ENCODE results near the gene SHISA2. TPM values are rescaled to one million over a fixed set of nuclear protein-coding genes. Genes with fewer than 3 reads are reported as not detected.
A peak's percentile ranks its signal among the peaks of the same experiment; 100 is the strongest.

SHISA2 gene
- total and polyA plus RNA-seq, 2 of the 13 experiments (the other 11 are each of a cell fraction or from before 2014, with no cell fraction given) = not detected

- Histone ChIP-seq H2AFZ (ENCODE audit: low read length) (no peak overlapping the region), H3K4me3 (replicated peaks in 1 of 3; ENCODE audit: insufficient read depth in 1 of 3, low read depth in 2 of 3, low read length in 3 of 3) (peak overlapping the region in 1 of 3 experiments; percentile 23; a peak in 1 of 6 replicates), H3K9ac (ENCODE audit: insufficient read depth, low read depth, low read length) (no peak overlapping the region), H4K20me1 (ENCODE audit: insufficient read depth, low read length) (no peaks in the 10 kb centered on the region), H3K4me1 (ENCODE audit: insufficient read depth, low read length) (no peaks in the 10 kb centered on the region), H3K36me3 (replicated peaks in 1 of 2; ENCODE audit: control insufficient read depth in 1 of 2, insufficient read depth in 2 of 2, low read length in 2 of 2) (no peaks in the 10 kb centered on the region), H3K27ac (ENCODE audit: extremely low read length, insufficient read depth, low read length) (no peak overlapping the region), H3K9me3 (ENCODE audit: low read length) (no peaks in the 10 kb centered on the region), H3K79me2 (ENCODE audit: insufficient read depth, low read length) (no peaks in the 10 kb centered on the region), H3K27me3 (ENCODE audit: control insufficient read depth in 1 of 2, insufficient read depth in 2 of 2, low read length in 2 of 2) (peaks cover 4 to 40% of the 10 kb centered on the region in 2 experiments; a peak in 4 of 5 replicates), H3K4me2 (ENCODE audit: low read depth, low read length) (peak overlapping the region; percentile 34)
- ATAC-seq (peak; percentile 64), FAIRE-seq (no peak), DNase-seq (ENCODE audit: low spot score) (no peak)
- in situ Hi-C loops (cut with HindIII; ENCODE audit: extremely low pct_ligation_motif_present, low pct_unique_long_range_greater_than_20kb) = no loop called here
- CTCF ChIA-PET (ENCODE audit: low intra/inter-chr PET ratio, low total read pairs) = no interaction called here
- POLR2A ChIA-PET = no interaction called here
- 31% methylated on average over 10 of the region's 10 CpGs for WGBS (ENCODE audit: low lambda C conversion rate)
- TF ChIP-seq AGO1 (IDR thresholded peaks at IDR 0.05; ENCODE audit: low read depth, low read length, poor library complexity, severe bottlenecking) (no peak), ZNF737 (CRISPR knock-in tag; IDR thresholded peaks at IDR 0.05; ENCODE audit: borderline replicate concordance) (no peak), PHB2 (IDR thresholded peaks at IDR 0.05; ENCODE audit: partially characterized antibody) (no peak), ZNF878 (CRISPR knock-in tag; IDR thresholded peaks at IDR 0.05) (no peak), ZNF343 (CRISPR knock-in tag; IDR thresholded peaks at IDR 0.05) (no peak), SMAD1 (CRISPR knock-in tag; IDR thresholded peaks at IDR 0.05; ENCODE audit: borderline replicate concordance, low read depth) (no peak), ZNF766 (CRISPR knock-in tag; IDR thresholded peaks at IDR 0.05; ENCODE audit: borderline replicate concordance) (no peak), ZNF451 (CRISPR knock-in tag; IDR thresholded peaks at IDR 0.05) (no peak), ZFAT (CRISPR knock-in tag; conservative IDR thresholded peaks at IDR 0.05) (no peak), LCORL (IDR thresholded peaks at IDR 0.05) (no peak), LCORL (CRISPR knock-in tag; IDR thresholded peaks at IDR 0.05) (no peak), ZBTB3 (CRISPR knock-in tag; IDR thresholded peaks at IDR 0.05; ENCODE audit: borderline replicate concordance, low read depth) (no peak), ZNF670 (CRISPR knock-in tag; IDR thresholded peaks at IDR 0.05; ENCODE audit: borderline replicate concordance) (no peak)
- intact Hi-C loops (cut with micrococcal nuclease; ENCODE audit: unreplicated experiment) = no loop called here
- no TSS peak for BruUV-seq (replicated peaks)
These were observed 521 bp upstream of the SHISA2 start for GRCh38 chr13:26052337-26052736.

Measured in HepG2 (cell line).